Tibial nerve (tissue), 4 donors: ENCODE measurements around the gene BTG1. TPM values are rescaled to one million over a fixed set of nuclear protein-coding genes. Genes with fewer than 3 reads are reported as not detected.
"Not testable (repeated sequence)": the region's sequence is repeated elsewhere in the genome, so short reads cannot be mapped to it uniquely, and the experiment has no call there.

ENCODE experiments used
- DNase-seq, 2 donors: peaks; one replicate each; pipeline ENCODE4 v3.0.0-alpha.2; 2019; ENCODE audit warnings: low spot score in 2 of 2
- H3K27ac ChIP-seq, 4 donors: fragments of 200-600 bp; sonication (generic) in 3 of 4; one replicate each; pipeline ENCODE4 v1.5.1; 2017 to 2019; ENCODE audit warnings: mild to moderate bottlenecking in 1 of 4
- H3K27me3 ChIP-seq, 2 donors: fragments of 200-600 bp; sonication (generic) in 1 of 2; one replicate each; pipeline versions ENCODE4 v1.5.1 to v1.6.0; 2017 to 2019
- H3K36me3 ChIP-seq, 3 donors: fragments of 200-600 bp; sonication (generic); one replicate each; pipeline ENCODE4 v1.5.1; 2018 to 2019
- H3K4me1 ChIP-seq, 4 donors: fragments of 200-600 bp; sonication (generic) in 3 of 4; one replicate each; pipeline ENCODE4 v1.5.1; 2017 to 2019
- H3K4me3 ChIP-seq, 4 donors: fragments of 200-600 bp; sonication (generic) in 3 of 4; one replicate each; pipeline ENCODE4 v1.5.1; 2017 to 2019; ENCODE audit warnings: mild to moderate bottlenecking in 1 of 4, moderate library complexity in 1 of 4
- H3K9me3 ChIP-seq, 4 donors: fragments of 200-600 bp; sonication (generic) in 3 of 4; one replicate each; pipeline ENCODE4 v1.5.1; 2017 to 2019
- EP300 ChIP-seq, 2 donors: sonication (generic); formaldehyde crosslinking; IDR thresholded peaks; one replicate each; pipeline ENCODE4 v1.6.1; 2017; ENCODE audit warnings: antibody characterized with exemption in 2 of 2, mild to moderate bottlenecking in 1 of 2
- POLR2A ChIP-seq, 2 donors: fragments of 450-650 bp; IDR thresholded peaks; one replicate each; pipeline ENCODE4 v1.6.1; 2017; ENCODE audit warnings: antibody characterized with exemption in 2 of 2, mild to moderate bottlenecking in 2 of 2, moderate library complexity in 2 of 2
- WGBS, 2 donors: methylation state at CpG; one replicate each; pipeline ENCODE4 v1.1.5; 2018; 5-methylcytosine and 5-hydroxymethylcytosine counted together
- total RNA-seq, 4 donors: library from RNA; depleted of rRNA; stranded (reverse); fragments of >200 nt; gene quantifications; one replicate each; pipeline ENCODE4 v1.1.0, GENCODE V29; 2016
- TF ChIP-seq, protein P1 (sequence below), 5 experiments: fragments of 200-600 bp in 3 of 5; fragments of 450-650 bp in 2 of 5; sonication (generic) in 3 of 5; IDR thresholded peaks; one replicate each; pipeline ENCODE4 v1.5.1; 2016 to 2019; ENCODE audit warnings: antibody characterized with exemption in 5 of 5, mild to moderate bottlenecking in 3 of 5, moderate library complexity in 2 of 5

The BTG1 gene
- total RNA-seq, 4 donors from 2014 or later, result 40.0 to 54.0 (median 47.8) TPM

DNA sequence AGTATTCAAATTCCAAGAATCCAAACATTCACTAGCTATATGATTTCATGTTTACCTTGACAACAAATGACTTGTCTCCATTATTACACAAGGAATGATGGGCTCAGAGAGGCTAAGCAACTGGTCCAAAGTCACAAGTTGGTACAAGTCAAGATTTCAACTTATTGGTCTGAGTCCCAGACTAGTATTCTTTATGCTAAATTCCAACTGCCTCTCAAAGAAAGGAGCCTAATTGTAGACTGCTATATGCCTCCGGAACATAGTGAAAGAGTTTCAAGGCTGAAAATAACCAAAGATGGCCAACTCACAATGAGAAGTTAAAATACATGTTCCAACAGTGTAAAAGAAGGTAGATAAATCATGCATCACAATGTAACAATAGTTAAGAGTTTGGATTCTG, 7.5 kb downstream of the BTG1 start:
- 42 to 53% methylated on average over 1 of the region's 1 CpG for WGBS, 2 donors
- DNase-seq, result no peak
- no peaks in the 10 kb centered on the region for H3K9me3 ChIP-seq
- peak overlapping the region in 3 of 4 donors; percentile 20 to 99 (median 97) for H3K4me3 ChIP-seq
- TF ChIP-seq POLR2A (IDR thresholded peaks at IDR 0.05), result no peak
- peak overlapping the region in 3 of 4 donors; percentile 99 to 100 (median 100) for H3K27ac ChIP-seq
- peaks cover 0 to 71% (median 47%) of the 10 kb centered on the region in 4 donors for H3K4me1 ChIP-seq
- H3K36me3 ChIP-seq, result peaks cover 0 to 15% (median 0%) of the 10 kb centered on the region in 3 donors
- H3K27me3 ChIP-seq, result no peaks in the 10 kb centered on the region

DNA sequence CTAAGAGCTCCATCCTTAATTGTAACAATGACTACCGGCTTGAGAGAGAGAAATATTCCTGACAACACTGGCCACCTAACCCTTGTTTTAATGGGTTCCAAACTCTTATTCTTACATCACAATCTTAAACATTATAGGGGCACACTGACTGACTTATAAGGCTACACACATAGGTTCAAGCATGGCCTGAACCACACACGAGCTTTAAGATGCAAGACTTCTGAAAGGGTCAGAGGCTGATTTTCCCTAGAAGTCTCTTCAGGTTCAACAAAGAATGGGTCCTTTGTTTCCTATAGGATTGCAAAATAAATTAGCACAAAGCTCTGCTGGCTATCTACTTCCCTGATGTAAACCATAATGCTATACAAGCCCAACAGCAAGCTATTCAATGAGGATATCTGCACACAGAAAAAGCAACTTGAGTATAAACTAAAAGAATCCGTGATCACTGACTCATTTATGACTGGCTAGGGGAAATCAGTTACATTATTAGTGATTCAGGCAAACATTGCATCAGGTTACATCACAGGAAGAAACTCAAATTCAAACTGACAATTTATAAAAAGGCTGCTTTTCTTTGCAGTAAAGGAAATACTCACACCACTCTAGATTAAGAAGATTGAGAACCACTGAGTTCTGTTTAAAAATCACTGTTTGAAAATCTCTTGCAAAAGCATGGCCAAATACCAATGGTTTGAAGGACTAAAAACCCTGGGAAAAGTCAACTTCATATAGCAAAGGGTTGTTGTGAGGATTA, 8.5 kb downstream of the BTG1 start:
- no peak for DNase-seq
- TF ChIP-seq EP300 (IDR thresholded peaks at IDR 0.05) (no peak), POLR2A (IDR thresholded peaks at IDR 0.05) (no peak)
- TF ChIP-seq, protein P1, sequence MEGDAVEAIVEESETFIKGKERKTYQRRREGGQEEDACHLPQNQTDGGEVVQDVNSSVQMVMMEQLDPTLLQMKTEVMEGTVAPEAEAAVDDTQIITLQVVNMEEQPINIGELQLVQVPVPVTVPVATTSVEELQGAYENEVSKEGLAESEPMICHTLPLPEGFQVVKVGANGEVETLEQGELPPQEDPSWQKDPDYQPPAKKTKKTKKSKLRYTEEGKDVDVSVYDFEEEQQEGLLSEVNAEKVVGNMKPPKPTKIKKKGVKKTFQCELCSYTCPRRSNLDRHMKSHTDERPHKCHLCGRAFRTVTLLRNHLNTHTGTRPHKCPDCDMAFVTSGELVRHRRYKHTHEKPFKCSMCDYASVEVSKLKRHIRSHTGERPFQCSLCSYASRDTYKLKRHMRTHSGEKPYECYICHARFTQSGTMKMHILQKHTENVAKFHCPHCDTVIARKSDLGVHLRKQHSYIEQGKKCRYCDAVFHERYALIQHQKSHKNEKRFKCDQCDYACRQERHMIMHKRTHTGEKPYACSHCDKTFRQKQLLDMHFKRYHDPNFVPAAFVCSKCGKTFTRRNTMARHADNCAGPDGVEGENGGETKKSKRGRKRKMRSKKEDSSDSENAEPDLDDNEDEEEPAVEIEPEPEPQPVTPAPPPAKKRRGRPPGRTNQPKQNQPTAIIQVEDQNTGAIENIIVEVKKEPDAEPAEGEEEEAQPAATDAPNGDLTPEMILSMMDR (IDR thresholded peaks at IDR 0.05), result no peak
- Histone ChIP-seq H3K27ac (peak overlapping the region in 3 of 4 donors; percentile 99 to 100 (median 100)), H3K4me3 (peak overlapping the region in 3 of 4 donors; percentile 20 to 99 (median 97)), H3K4me1 (peaks cover 0 to 81% (median 55%) of the 10 kb centered on the region in 4 donors), H3K27me3 (no peaks in the 10 kb centered on the region), H3K9me3 (no peaks in the 10 kb centered on the region), H3K36me3 (peaks cover 0 to 6% (median 0%) of the 10 kb centered on the region in 3 donors)
- WGBS, 2 donors, result 34 to 39% methylated on average over 3 of the region's 3 CpGs

DNA sequence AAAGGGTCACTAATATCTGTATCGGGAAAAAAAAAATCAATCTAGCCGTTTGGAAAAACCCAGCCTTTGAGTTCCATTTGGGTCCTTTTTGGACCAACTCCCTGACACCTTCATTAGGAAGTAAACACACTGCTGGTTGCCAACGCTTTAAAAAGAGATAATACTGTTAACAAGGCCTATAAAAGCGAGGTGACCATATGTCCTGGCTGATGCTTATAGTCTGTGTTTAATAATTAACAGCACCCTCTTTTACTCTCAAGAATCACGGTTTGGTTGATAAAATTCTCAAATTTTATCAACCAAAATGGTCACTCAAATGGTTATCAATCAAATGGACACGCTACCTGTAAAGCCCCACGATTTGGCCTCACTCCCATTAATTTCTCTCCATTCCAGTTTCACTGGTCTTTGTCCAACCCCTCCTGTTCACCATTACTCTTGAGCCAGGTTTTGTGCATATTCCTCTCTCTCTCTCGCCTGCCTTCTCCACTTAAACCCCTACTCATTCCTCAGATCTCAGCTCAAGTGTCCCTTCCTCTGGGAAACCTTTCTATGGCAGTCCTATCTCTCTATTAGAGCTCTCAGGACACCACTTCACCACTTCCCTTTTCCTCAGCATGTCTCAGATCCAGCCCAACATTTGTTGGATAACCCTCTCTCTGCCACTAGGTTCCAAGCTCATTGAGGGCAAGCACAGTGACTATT, 9.5 kb downstream of the BTG1 start:
- no peak overlapping the region for H3K4me3 ChIP-seq
- no peaks in the 10 kb centered on the region for H3K36me3 ChIP-seq
- H3K4me1 ChIP-seq, result peaks cover 0 to 90% (median 58%) of the 10 kb centered on the region in 4 donors
- H3K27ac ChIP-seq, result peak overlapping the region in 3 of 4 donors; percentile 99 to 100 (median 100)
- WGBS, 2 donors, result 80 to 84% methylated on average over 8 of the region's 8 CpGs
- no peaks in the 10 kb centered on the region for H3K27me3 ChIP-seq
- TF ChIP-seq EP300 (IDR thresholded peaks at IDR 0.05) (no peak), POLR2A (IDR thresholded peaks at IDR 0.05) (no peak)
- TF ChIP-seq, protein P1 (IDR thresholded peaks at IDR 0.05), result no peak
- H3K9me3 ChIP-seq, result no peaks in the 10 kb centered on the region
- DNase-seq, result no peak

DNA sequence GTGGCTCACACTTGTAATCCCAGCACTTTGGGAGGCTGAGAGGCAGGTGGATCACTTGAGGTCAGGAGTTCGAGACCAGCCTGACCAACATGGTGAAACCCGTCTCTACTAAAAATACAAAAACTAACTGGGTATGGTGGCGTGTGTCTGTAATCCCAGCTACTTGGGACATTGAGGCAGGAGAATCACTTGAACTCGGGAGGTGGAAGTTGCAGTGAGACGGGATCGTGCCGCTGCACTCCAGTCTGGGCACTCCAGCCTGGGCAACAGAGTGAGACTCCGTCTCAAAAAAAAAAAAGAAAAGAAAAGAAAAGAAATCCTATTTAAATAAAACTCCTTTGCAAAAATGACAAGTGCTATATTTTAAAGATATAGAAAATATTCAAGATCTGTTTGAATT, 10.1 kb downstream of the BTG1 start:
- not testable (repeated sequence) for H3K36me3 ChIP-seq, H3K27me3 ChIP-seq, DNase-seq, H3K9me3 ChIP-seq
- peaks cover 0 to 96% (median 58%) of the 10 kb centered on the region in 4 donors for H3K4me1 ChIP-seq
- peak overlapping the region in 1 of 4 donors; percentile 5 for H3K4me3 ChIP-seq
- 85 to 98% methylated on average over 8 of the region's 8 CpGs for WGBS, 2 donors
- H3K27ac ChIP-seq, result peak overlapping the region in 2 of 4 donors; percentile 70 to 100

DNA sequence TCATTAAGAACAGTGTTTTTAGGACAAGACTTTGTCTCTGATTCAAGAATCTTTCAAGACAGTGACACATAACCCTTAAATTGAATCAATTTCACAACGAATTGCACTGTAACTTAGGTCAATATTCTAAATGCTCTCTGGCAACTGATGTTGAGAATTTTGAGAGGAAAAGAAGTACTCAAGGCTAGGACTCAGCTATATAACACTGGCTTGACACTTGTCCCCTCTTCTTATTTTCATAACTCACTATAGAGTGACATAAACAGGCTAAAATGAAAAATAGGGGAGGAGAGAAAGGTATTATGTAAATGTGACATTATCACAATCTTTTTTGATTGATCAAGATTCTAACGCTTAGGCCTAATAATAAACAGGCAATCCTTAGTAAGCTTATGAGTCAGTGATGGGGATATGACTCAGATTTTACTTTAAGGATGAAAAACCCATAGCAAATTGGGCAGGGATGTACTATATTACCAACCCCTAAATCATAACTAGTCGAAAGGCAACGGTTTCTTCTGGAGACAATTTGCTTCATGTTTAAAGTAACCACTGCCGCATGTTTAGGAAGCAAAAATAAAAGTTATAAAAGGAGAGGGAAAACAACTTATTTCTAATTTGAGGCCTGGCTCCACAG, 10.9 kb downstream of the BTG1 start:
- TF ChIP-seq, protein P1 (IDR thresholded peaks at IDR 0.05), result no peak
- TF ChIP-seq POLR2A (IDR thresholded peaks at IDR 0.05) (no peak), EP300 (IDR thresholded peaks at IDR 0.05) (no peak)
- 41 to 44% methylated on average over 5 of the region's 5 CpGs for WGBS, 2 donors
- Histone ChIP-seq H3K9me3 (no peaks in the 10 kb centered on the region), H3K4me3 (peak overlapping the region in 2 of 4 donors; percentile 4 to 5), H3K27ac (peak overlapping the region; percentile 8 to 100 (median 55)), H3K4me1 (peaks cover 0 to 93% (median 59%) of the 10 kb centered on the region in 4 donors), H3K36me3 (peaks cover 0 to 3% (median 0%) of the 10 kb centered on the region in 3 donors), H3K27me3 (no peaks in the 10 kb centered on the region)
- DNase-seq, result no peak
